H9 (cell line): ENCODE measurements around the gene DNTT. TPM values are rescaled to one million over a fixed set of nuclear protein-coding genes. Genes with fewer than 3 reads are reported as not detected.

Experiments
- DNase-seq: peaks from one replicate; pipeline ENCODE4 v3.0.0-alpha.2; 2017
- H2AFZ ChIP-seq: one replicate; pipeline ENCODE4 v1.6.1; 2013; ENCODE audit warnings: mild to moderate bottlenecking, low read length, control low read depth, moderate library complexity
- H2AK5ac ChIP-seq: 2 replicates; pipeline ENCODE4 v1.6.1; 2013; ENCODE audit warnings: low read length, control low read depth, mixed read lengths; ENCODE audit not compliant: insufficient read length
- H2BK120ac ChIP-seq: one replicate; pipeline ENCODE4 v1.6.1; 2013; ENCODE audit warnings: low read depth, mild to moderate bottlenecking, low read length, control low read depth, inconsistent platforms; ENCODE audit not compliant: poor library complexity, severe bottlenecking
- H2BK12ac ChIP-seq: 2 replicates; pipeline ENCODE4 v1.6.1; 2013; ENCODE audit warnings: low read length, control low read depth, mixed read lengths, low read depth; ENCODE audit not compliant: insufficient read length
- H2BK15ac ChIP-seq: 2 replicates; pipeline ENCODE4 v1.6.1; 2013; ENCODE audit warnings: low read depth, low read length, control low read depth
- H2BK20ac ChIP-seq: one replicate; pipeline ENCODE4 v1.6.1; 2013; ENCODE audit warnings: low read depth, mild to moderate bottlenecking, low read length, control low read depth, inconsistent platforms; ENCODE audit not compliant: poor library complexity, severe bottlenecking
- H2BK5ac ChIP-seq: 2 replicates; pipeline ENCODE4 v1.6.1; 2013; ENCODE audit warnings: low read length, control low read depth, mixed read lengths; ENCODE audit not compliant: insufficient read length
- H3K14ac ChIP-seq: 2 replicates; pipeline ENCODE4 v1.6.1; 2013; ENCODE audit warnings: low read length, control low read depth; ENCODE audit not compliant: insufficient read depth
- H3K18ac ChIP-seq: 2 replicates; pipeline ENCODE4 v1.6.1; 2013; ENCODE audit warnings: low read depth, mild to moderate bottlenecking, mixed read lengths, low read length, control low read depth; ENCODE audit not compliant: insufficient read length
- H3K23ac ChIP-seq: 2 replicates; pipeline ENCODE4 v1.6.1; 2013; ENCODE audit warnings: low read length, control low read depth, mixed read lengths, low read depth; ENCODE audit not compliant: insufficient read length
- H3K23me2 ChIP-seq: 2 replicates; pipeline ENCODE4 v1.6.1; 2013; ENCODE audit warnings: low read depth, mild to moderate bottlenecking, mixed read lengths, low read length, control low read depth; ENCODE audit not compliant: insufficient read length, poor library complexity, severe bottlenecking
- H3K27ac ChIP-seq: 2 replicates; pipeline ENCODE4 v1.5.1; 2013; ENCODE audit warnings: low read length, control low read depth, mixed read lengths, low read depth; ENCODE audit not compliant: insufficient read length
- H3K27me3 ChIP-seq: 2 replicates; pipeline ENCODE4 v1.6.1; 2013; ENCODE audit warnings: low read length, control low read depth, inconsistent platforms; ENCODE audit not compliant: insufficient read depth
- H3K4ac ChIP-seq: 2 replicates; pipeline ENCODE4 v1.6.1; 2013; ENCODE audit warnings: low read depth, mild to moderate bottlenecking, control low read depth, inconsistent platforms, low read length, moderate library complexity
- H3K4me1 ChIP-seq: 2 replicates; pipeline ENCODE4 v1.6.1; 2013; ENCODE audit warnings: low read length, control low read depth, inconsistent platforms; ENCODE audit not compliant: insufficient read depth
- H3K4me2 ChIP-seq: 2 replicates; pipeline ENCODE4 v1.6.1; 2013; ENCODE audit warnings: low read length, control low read depth, mixed read lengths; ENCODE audit not compliant: insufficient read length, insufficient read depth
- H3K56ac ChIP-seq: 2 replicates; pipeline ENCODE4 v1.6.1; 2013; ENCODE audit warnings: low read depth, mild to moderate bottlenecking, mixed read lengths, low read length, control low read depth; ENCODE audit not compliant: insufficient read length
- H3K79me1 ChIP-seq: 2 replicates; pipeline ENCODE4 v1.6.1; 2013; ENCODE audit warnings: low read depth, mild to moderate bottlenecking, moderate library complexity, low read length, control low read depth, inconsistent platforms; ENCODE audit not compliant: insufficient read depth, poor library complexity, severe bottlenecking
- H3K79me2 ChIP-seq: 2 replicates; pipeline ENCODE4 v1.6.1; 2013; ENCODE audit warnings: low read length, control low read depth, inconsistent platforms; ENCODE audit not compliant: insufficient read depth
- H3K9ac ChIP-seq: 2 replicates; pipeline ENCODE4 v1.6.1; 2013; ENCODE audit warnings: low read length, control low read depth, mixed read lengths; ENCODE audit not compliant: insufficient read length; ENCODE audit errors: extremely low read depth
- H3K9me3 ChIP-seq: one replicate; pipeline ENCODE4 v1.6.1; 2013; ENCODE audit warnings: low read depth, low read length, inconsistent platforms; ENCODE audit not compliant: control insufficient read depth
- H3T11ph ChIP-seq: one replicate; pipeline ENCODE4 v1.6.1; 2013; ENCODE audit warnings: mild to moderate bottlenecking, low read length, control low read depth, inconsistent platforms
- H4K20me1 ChIP-seq: one replicate; pipeline ENCODE4 v1.6.1; 2013; ENCODE audit not compliant: control insufficient read depth, insufficient read length, insufficient read depth
- H4K5ac ChIP-seq: 2 replicates; pipeline ENCODE4 v1.6.1; 2013; ENCODE audit warnings: low read depth, mild to moderate bottlenecking, mixed read lengths, low read length, control low read depth; ENCODE audit not compliant: insufficient read length
- H4K8ac ChIP-seq: replicated peaks from 2 replicates; pipeline ENCODE4 v1.6.1; 2013; ENCODE audit warnings: low read length, control low read depth, mixed read lengths, low read depth; ENCODE audit not compliant: insufficient read length
- H4K91ac ChIP-seq: 2 replicates; pipeline ENCODE4 v1.6.1; 2013; ENCODE audit warnings: low read depth, mild to moderate bottlenecking, moderate library complexity, mixed read lengths, low read length, control low read depth; ENCODE audit not compliant: insufficient read length
- H3K27ac Mint-ChIP-seq, 3 experiments: 2 replicates in 2 of 3; 3 replicates in 1 of 3; pipeline ENCODE4 v1.8.0; 2020 to 2021; ENCODE audit warnings: mixed read lengths in 3 of 3, mild to moderate bottlenecking in 1 of 3, moderate library complexity in 1 of 3
- H3K27me3 Mint-ChIP-seq: 2 replicates; pipeline ENCODE4 v1.8.0; 2021; ENCODE audit warnings: low read depth, mild to moderate bottlenecking, moderate library complexity, mixed read lengths
- H3K36me3 Mint-ChIP-seq, 3 experiments: 2 replicates in 2 of 3; 3 replicates in 1 of 3; pipeline ENCODE4 v1.8.0; 2020 to 2021; ENCODE audit warnings: low read depth in 3 of 3, mixed read lengths in 3 of 3; ENCODE audit not compliant: insufficient read depth in 1 of 3
- H3K4me1 Mint-ChIP-seq, 2 experiments: 2 replicates each; pipeline ENCODE4 v1.8.0; 2020; ENCODE audit warnings: mixed read lengths in 2 of 2
- H3K4me3 Mint-ChIP-seq, 2 experiments: 2 replicates in 1 of 2; 3 replicates in 1 of 2; pipeline ENCODE4 v1.8.0; 2020 to 2021; ENCODE audit warnings: mild to moderate bottlenecking in 2 of 2, mixed read lengths in 2 of 2, moderate library complexity in 1 of 2
- H3K9me3 Mint-ChIP-seq, 2 experiments: 2 replicates in 1 of 2; 3 replicates in 1 of 2; pipeline ENCODE4 v1.8.0; 2020; ENCODE audit warnings: mild to moderate bottlenecking in 2 of 2, mixed read lengths in 2 of 2, moderate library complexity in 1 of 2
- CTCF ChIP-seq: fragments of 200-600 bp; sonication (generic); conservative IDR thresholded peaks from 3 replicates; pipeline ENCODE4 v1.8.0; 2021; ENCODE audit warnings: antibody characterized with exemption, mild to moderate bottlenecking
- WGBS: extraction: QIAGEN DNeasy Blood & Tissue Kit; methylation state at CpG from one replicate; pipeline ENCODE4 v1.1.7; 2013; ENCODE audit warnings: missing lambda C conversion rate, low lambda C conversion rate, mixed read lengths; ENCODE audit not compliant: insufficient read length; ENCODE audit errors: extremely low coverage; 5-methylcytosine and 5-hydroxymethylcytosine counted together
- total RNA-seq: library from RNA; stranded (reverse); gene quantifications from 2 replicates; pipeline ENCODE4 v1.2.1, GENCODE V29; 2021

DNTT gene
- total RNA-seq, 1 experiment from 2014 or later, result not detected

DNA sequence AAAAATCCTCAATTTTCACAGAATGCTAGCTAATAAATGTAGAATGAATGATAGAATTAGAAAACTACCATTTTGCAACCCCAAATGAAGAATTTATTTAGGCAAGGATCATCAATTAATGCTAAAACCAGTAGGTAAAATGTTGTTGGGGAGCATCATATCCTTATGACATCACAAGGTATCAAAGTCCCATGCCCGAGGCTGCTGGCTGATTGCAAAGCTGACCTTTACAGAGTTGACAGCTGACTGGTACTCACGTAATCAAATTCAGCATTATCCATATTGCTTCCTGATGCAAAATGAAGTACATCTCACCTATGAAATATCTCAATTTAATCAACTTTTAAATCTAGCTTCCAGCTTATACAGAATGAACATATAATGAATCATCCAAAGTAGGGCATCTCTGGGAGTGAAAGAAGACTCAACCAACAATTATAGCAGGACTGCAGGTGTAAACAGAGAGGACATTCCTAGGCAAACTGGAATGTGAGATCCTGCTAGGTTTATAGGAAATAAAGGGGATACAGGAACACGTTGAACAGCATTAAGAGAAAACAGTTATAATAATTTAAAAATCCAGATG lies 22.7 kb upstream of the DNTT start:
- H2BK5ac ChIP-seq, result no peak overlapping the region
- H3K27me3 ChIP-seq, result no peaks in the 10 kb centered on the region
- H2AK5ac ChIP-seq, result no peak overlapping the region
- no peak overlapping the region for H3K18ac ChIP-seq
- H2BK20ac ChIP-seq, result no peak overlapping the region
- H3K4me2 ChIP-seq, result no peak overlapping the region
- no peak overlapping the region for H4K5ac ChIP-seq
- no peak overlapping the region for H2BK12ac ChIP-seq
- H3K36me3 Mint-ChIP-seq, result no peaks in the 10 kb centered on the region
- no peak overlapping the region for H3K4ac ChIP-seq
- no peak for TF ChIP-seq CTCF
- H3K4me1 Mint-ChIP-seq, result peaks cover 7% of the 10 kb centered on the region in 2 experiments; a peak in 3 of 4 replicates
- H3K79me2 ChIP-seq, result no peaks in the 10 kb centered on the region
- no CpG with 5 or more reads among the region's 3 CpGs for WGBS
- H3K4me1 ChIP-seq, result peaks cover 3% of the 10 kb centered on the region
- no peak overlapping the region for H4K91ac ChIP-seq
- H3K23ac ChIP-seq, result no peak overlapping the region
- DNase-seq, result no peak
- no peak overlapping the region for H3K14ac ChIP-seq
- no peak overlapping the region for H3K56ac ChIP-seq
- no peaks in the 10 kb centered on the region for H3K23me2 ChIP-seq
- H3K27ac ChIP-seq, result no peak overlapping the region
- H3K79me1 ChIP-seq, result no peaks in the 10 kb centered on the region
- no peak overlapping the region for H3T11ph ChIP-seq
- no peaks in the 10 kb centered on the region for H3K27me3 Mint-ChIP-seq
- no peak overlapping the region for H3K9ac ChIP-seq
- H2AFZ ChIP-seq, result no peak overlapping the region
- no peak overlapping the region for H2BK120ac ChIP-seq
- H3K4me3 Mint-ChIP-seq, result no peak overlapping the region
- H2BK15ac ChIP-seq, result no peak overlapping the region
- no peak overlapping the region for H3K27ac Mint-ChIP-seq
- H3K9me3 Mint-ChIP-seq, result no peaks in the 10 kb centered on the region; a peak in 1 of 5 replicates
- H4K8ac ChIP-seq, result no peak overlapping the region
- no peaks in the 10 kb centered on the region for H4K20me1 ChIP-seq
- H3K9me3 ChIP-seq, result no peaks in the 10 kb centered on the region
